Measurements from ENCODE around the gene RNF103. TPM values are rescaled to one million over a fixed set of nuclear protein-coding genes. Genes with fewer than 3 reads are reported as not detected.
A peak's percentile ranks its signal among the peaks of the same experiment; 100 is the strongest.

The RNF103 gene
- total and polyA plus RNA-seq, 7 experiments from 2014 or later, result 2.3 to 71.2 (median 37.6) TPM

DNA sequence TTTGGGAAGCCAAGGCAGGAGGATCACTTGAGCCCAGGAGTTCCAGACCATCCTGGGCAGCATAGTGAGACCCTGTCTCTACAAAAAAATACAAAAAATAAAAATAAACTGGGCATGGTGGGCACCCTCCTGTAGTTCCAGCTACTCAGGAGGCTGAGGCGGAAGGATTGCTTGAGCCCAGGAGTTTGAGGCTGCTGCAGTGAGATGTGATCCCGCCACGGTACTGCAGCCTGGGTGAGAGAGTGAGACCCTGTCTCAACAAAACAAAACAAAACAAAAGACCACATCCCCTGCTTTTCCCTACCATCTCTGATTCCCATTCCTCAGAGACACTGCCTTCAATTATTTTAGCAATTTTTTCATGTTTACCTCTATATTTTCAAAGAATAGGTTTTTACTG, 3.9 kb upstream of the RNF103 start:
- no peak overlapping the region for H3K27ac Mint-ChIP-seq
- H3K27me3 Mint-ChIP-seq, result peaks cover 0 to 41% (median 0%) of the 10 kb centered on the region in 5 donors
- H3K36me3 Mint-ChIP-seq, result peaks cover 0 to 1% (median 0%) of the 10 kb centered on the region in 5 donors
- H3K4me3 ChIP-seq (ENCODE audit: low read length), result no peak overlapping the region
- H3K4me1 Mint-ChIP-seq, result peaks cover 2 to 7% (median 6%) of the 10 kb centered on the region in 7 donors
- H3K36me3 ChIP-seq (ENCODE audit: control insufficient read depth in 2 of 3, insufficient read depth in 3 of 3, low read length in 3 of 3), result no peaks in the 10 kb centered on the region
- no peak overlapping the region for H3K4me3 Mint-ChIP-seq
- H3K27ac ChIP-seq (ENCODE audit: low read depth, low read length), result no peak overlapping the region
- peaks cover 0 to 4% of the 10 kb centered on the region in 2 donors for H3K4me1 ChIP-seq (ENCODE audit: control insufficient read depth in 2 of 2, insufficient read depth in 2 of 2, low read length in 2 of 2)
- ATAC-seq (no peak), DNase-seq (no peak)
- CTCF ChIA-PET, result no interaction called here
- POLR2A ChIA-PET, result interaction anchor here (1.0 to 1.2 kb wide), 2 partner anchors 12 to 68 kb away, joined by 4 to 7 read pairs; no protein-coding TSS in a partner anchor
- H3K9me3 ChIP-seq (ENCODE audit: control insufficient read depth in 2 of 3, low read length in 3 of 3), result no peaks in the 10 kb centered on the region
- H3K27me3 ChIP-seq (ENCODE audit: control insufficient read depth in 2 of 2, insufficient read depth in 2 of 2, low read length in 2 of 2), result no peaks in the 10 kb centered on the region
- intact Hi-C loops (cut with micrococcal nuclease), result no loop called here
- H3K9me3 Mint-ChIP-seq, result peaks cover 0 to 2% (median 0%) of the 10 kb centered on the region in 11 donors

DNA sequence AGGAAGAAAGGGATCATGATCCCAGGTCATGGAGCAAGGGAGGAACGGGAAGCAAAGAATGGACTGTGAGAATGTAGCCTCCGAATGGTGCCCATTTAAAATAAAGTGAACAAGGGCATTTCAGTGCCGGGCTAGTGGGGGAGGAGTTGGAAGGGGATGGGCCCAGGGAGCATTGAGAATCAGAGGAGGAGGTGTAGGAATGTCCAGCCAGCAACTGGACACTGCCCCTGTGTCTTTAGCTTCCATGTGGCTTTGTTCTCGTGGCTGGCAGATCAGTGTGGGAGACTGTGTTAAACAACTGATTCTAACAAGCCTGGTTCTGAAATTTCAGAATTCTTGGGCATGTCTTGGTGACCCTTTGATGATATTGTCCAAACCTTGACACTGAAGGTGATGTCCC, 1.4 kb upstream of the RNF103 start:
- no peak for DNase-seq
- peaks cover 11 to 17% of the 10 kb centered on the region in 2 donors for H3K4me1 ChIP-seq (ENCODE audit: control insufficient read depth in 2 of 2, insufficient read depth in 2 of 2, low read length in 2 of 2)
- H3K27ac ChIP-seq (ENCODE audit: low read depth, low read length), result no peak overlapping the region
- H3K4me3 Mint-ChIP-seq, result peak overlapping the region in 5 of 10 donors; percentile 35 to 60 (median 47)
- H3K27ac Mint-ChIP-seq, result peak overlapping the region in 8 of 9 donors; percentile 6 to 83 (median 54)
- H3K27me3 ChIP-seq (ENCODE audit: control insufficient read depth in 2 of 2, insufficient read depth in 2 of 2, low read length in 2 of 2), result no peaks in the 10 kb centered on the region
- H3K36me3 ChIP-seq (ENCODE audit: control insufficient read depth in 2 of 3, insufficient read depth in 3 of 3, low read length in 3 of 3), result no peaks in the 10 kb centered on the region
- CTCF ChIA-PET, result no interaction called here
- peaks cover 11 to 30% (median 24%) of the 10 kb centered on the region in 7 donors for H3K4me1 Mint-ChIP-seq
- POLR2A ChIA-PET, result interaction anchor here (0.6 kb wide), 1 partner anchor 42 kb away, joined by 6 read pairs; no protein-coding TSS in a partner anchor
- H3K27me3 Mint-ChIP-seq, result peaks cover 0 to 41% (median 0%) of the 10 kb centered on the region in 5 donors
- no peaks in the 10 kb centered on the region for H3K9me3 ChIP-seq (ENCODE audit: control insufficient read depth in 2 of 3, low read length in 3 of 3)
- H3K4me3 ChIP-seq (ENCODE audit: low read length), result no peak overlapping the region
- no peak for ATAC-seq
- H3K9me3 Mint-ChIP-seq, result peaks cover 0 to 2% (median 0%) of the 10 kb centered on the region in 11 donors
- intact Hi-C loops (cut with micrococcal nuclease), result no loop called here
- peaks cover 0 to 4% (median 0%) of the 10 kb centered on the region in 5 donors for H3K36me3 Mint-ChIP-seq

DNA sequence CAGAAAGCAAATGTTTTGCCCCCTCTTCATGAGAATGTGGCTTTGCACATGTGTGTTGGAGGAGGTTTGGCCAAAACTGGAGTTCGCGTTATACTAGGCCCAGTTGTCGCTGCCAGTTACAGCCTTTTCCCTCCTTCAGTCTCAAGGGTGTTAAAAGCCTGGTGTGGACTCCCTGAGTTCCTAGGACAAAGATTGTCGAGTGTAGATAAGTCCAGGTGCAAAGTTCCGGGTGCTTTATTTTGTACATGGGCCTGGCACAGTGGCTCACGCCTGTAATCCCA, 542 bp upstream of the RNF103 start:
- POLR2A ChIA-PET, result no interaction called here
- no peaks in the 10 kb centered on the region for H3K27me3 ChIP-seq (ENCODE audit: control insufficient read depth in 2 of 2, insufficient read depth in 2 of 2, low read length in 2 of 2)
- intact Hi-C loops (cut with micrococcal nuclease), result loop anchor here (5.0 kb wide), 6 partner anchors 53 to 1652 kb away; partner anchors contain the start of genes IMMT (in 1 of the 2), KCMF1 (in 1 of the 2), MRPL35 (in 1 of the 2) and POLR1A (in 1 of the 2)
- no peaks in the 10 kb centered on the region for H3K36me3 ChIP-seq (ENCODE audit: control insufficient read depth in 2 of 3, insufficient read depth in 3 of 3, low read length in 3 of 3)
- H3K4me1 ChIP-seq (ENCODE audit: control insufficient read depth in 2 of 2, insufficient read depth in 2 of 2, low read length in 2 of 2), result peaks cover 11 to 17% of the 10 kb centered on the region in 2 donors
- CTCF ChIA-PET, result no interaction called here
- H3K4me3 ChIP-seq (ENCODE audit: low read length), result peak overlapping the region; percentile 33
- Mint-ChIP-seq H3K4me3 (peak overlapping the region; percentile 65 to 99 (median 86)), H3K27ac (peak overlapping the region; percentile 77 to 96 (median 92)), H3K9me3 (peaks cover 0 to 2% (median 0%) of the 10 kb centered on the region in 11 donors), H3K27me3 (peaks cover 0 to 33% (median 0%) of the 10 kb centered on the region in 5 donors), H3K36me3 (peaks cover 0 to 9% (median 5%) of the 10 kb centered on the region in 5 donors), H3K4me1 (peaks cover 17 to 38% (median 31%) of the 10 kb centered on the region in 7 donors)
- DNase-seq (no peak), ATAC-seq (no peak)
- peak overlapping the region; percentile 97 for H3K27ac ChIP-seq (ENCODE audit: low read depth, low read length)
- no peaks in the 10 kb centered on the region for H3K9me3 ChIP-seq (ENCODE audit: control insufficient read depth in 2 of 3, low read length in 3 of 3)

DNA sequence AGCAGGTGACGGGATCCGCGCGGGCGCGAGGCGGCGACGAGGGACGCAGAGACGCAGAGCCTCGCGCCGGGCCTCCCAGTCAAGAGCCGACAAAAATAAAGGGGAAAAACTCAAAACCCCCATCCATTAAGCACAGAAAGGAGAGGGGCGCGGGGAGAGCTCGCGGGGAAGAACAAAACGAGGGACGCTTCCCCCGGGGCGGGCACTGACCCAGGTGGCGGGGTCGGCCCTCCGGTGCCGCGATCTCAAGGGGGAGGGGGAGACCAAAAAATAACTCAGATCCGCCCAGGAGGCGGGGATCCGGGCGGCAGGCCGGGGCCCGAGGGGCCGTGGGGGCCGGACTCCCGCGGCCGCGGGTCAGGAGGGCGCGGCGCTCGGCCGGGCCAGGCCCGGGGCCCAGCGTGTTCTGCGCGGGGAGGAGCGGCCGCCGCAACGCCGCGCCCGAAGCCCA, 597 bp downstream of the RNF103 start:
- Mint-ChIP-seq H3K36me3 (peaks cover 0 to 20% (median 5%) of the 10 kb centered on the region in 5 donors), H3K4me1 (peaks cover 23 to 50% (median 42%) of the 10 kb centered on the region in 7 donors), H3K27ac (peak overlapping the region; percentile 86 to 99 (median 94)), H3K27me3 (peaks cover 0 to 23% (median 0%) of the 10 kb centered on the region in 5 donors), H3K4me3 (peak overlapping the region; percentile 86 to 99 (median 93)), H3K9me3 (peaks cover 0 to 2% (median 0%) of the 10 kb centered on the region in 11 donors)
- H3K4me1 ChIP-seq (ENCODE audit: control insufficient read depth in 2 of 2, insufficient read depth in 2 of 2, low read length in 2 of 2), result peaks cover 11 to 17% of the 10 kb centered on the region in 2 donors
- no peaks in the 10 kb centered on the region for H3K9me3 ChIP-seq (ENCODE audit: control insufficient read depth in 2 of 3, low read length in 3 of 3)
- DNase-seq, result peak in 8 of 9 donors; percentile 20 to 72 (median 40)
- peak overlapping the region; percentile 97 for H3K27ac ChIP-seq (ENCODE audit: low read depth, low read length)
- H3K36me3 ChIP-seq (ENCODE audit: control insufficient read depth in 2 of 3, insufficient read depth in 3 of 3, low read length in 3 of 3), result peaks cover 0 to 5% (median 0%) of the 10 kb centered on the region in 3 experiments
- intact Hi-C loops (cut with micrococcal nuclease), result loop anchor here (1.0 to 5.0 kb wide), 13 partner anchors 9 to 1651 kb away; partner anchors contain the start of genes CHMP3 (in 2 of the 2), IMMT (in 2 of the 2), KCMF1 (in 1 of the 2) and KDM3A (in 1 of the 2)
- ChIA-PET CTCF (interaction anchor here (1.1 to 1.2 kb wide), 3 partner anchors 67 to 182 kb away, joined by 3 to 4 read pairs (median 4); partner anchors contain the start of gene KDM3A), POLR2A (interaction anchor here (0.5 to 2.4 kb wide), 14 partner anchors 13 to 253 kb away, joined by 3 to 27 read pairs (median 6); partner anchors contain the start of genes CHMP3 and KDM3A)
- peak overlapping the region; percentile 85 for H3K4me3 ChIP-seq (ENCODE audit: low read length)
- ATAC-seq, result peak; percentile 6
- H3K27me3 ChIP-seq (ENCODE audit: control insufficient read depth in 2 of 2, insufficient read depth in 2 of 2, low read length in 2 of 2), result no peaks in the 10 kb centered on the region

DNA sequence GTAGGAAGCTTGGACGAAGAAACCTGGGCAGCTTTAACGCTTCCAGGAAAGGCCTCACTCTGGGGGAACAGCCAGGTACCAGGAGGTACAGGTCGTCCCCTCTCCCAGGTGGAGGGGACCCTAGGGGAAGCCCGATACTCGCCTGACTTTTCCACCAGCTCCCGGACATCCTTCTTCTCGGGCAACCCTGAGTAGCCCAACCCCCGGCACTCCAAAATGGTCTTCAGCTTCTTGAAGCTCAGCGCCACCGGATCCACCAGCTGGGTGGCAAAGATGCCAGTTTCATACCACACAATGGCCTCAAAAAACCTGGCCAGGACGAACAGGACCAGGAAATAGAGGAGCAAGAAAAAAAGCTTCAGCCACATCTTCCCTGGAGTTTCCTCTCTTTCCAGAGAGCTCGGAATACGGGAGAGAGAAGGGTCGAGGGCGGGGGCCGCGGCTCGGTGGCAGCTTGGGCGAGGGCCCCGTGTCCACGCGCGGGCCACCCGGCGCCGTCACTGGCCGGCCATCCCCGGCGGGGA, 1.1 kb downstream of the RNF103 start:
- intact Hi-C loops (cut with micrococcal nuclease), result loop anchor here (1.0 to 5.0 kb wide), 13 partner anchors 8 to 1650 kb away; partner anchors contain the start of genes CHMP3 (in 2 of the 2), IMMT (in 2 of the 2), KCMF1 (in 1 of the 2) and KDM3A (in 1 of the 2)
- Histone ChIP-seq H3K9me3 (ENCODE audit: control insufficient read depth in 2 of 3, low read length in 3 of 3) (no peaks in the 10 kb centered on the region), H3K27me3 (ENCODE audit: control insufficient read depth in 2 of 2, insufficient read depth in 2 of 2, low read length in 2 of 2) (no peaks in the 10 kb centered on the region), H3K36me3 (ENCODE audit: control insufficient read depth in 2 of 3, insufficient read depth in 3 of 3, low read length in 3 of 3) (peaks cover 0 to 5% (median 0%) of the 10 kb centered on the region in 3 experiments), H3K27ac (ENCODE audit: low read depth, low read length) (peak overlapping the region; percentile 97), H3K4me3 (ENCODE audit: low read length) (peak overlapping the region; percentile 85), H3K4me1 (ENCODE audit: control insufficient read depth in 2 of 2, insufficient read depth in 2 of 2, low read length in 2 of 2) (peaks cover 11 to 17% of the 10 kb centered on the region in 2 donors)
- H3K36me3 Mint-ChIP-seq, result peaks cover 0 to 22% (median 5%) of the 10 kb centered on the region in 5 donors
- ChIA-PET CTCF (interaction anchor here (1.1 to 1.2 kb wide), 3 partner anchors 67 to 181 kb away, joined by 3 to 4 read pairs (median 4); partner anchors contain the start of gene KDM3A), POLR2A (interaction anchor here (0.6 to 2.4 kb wide), 19 partner anchors 9 to 771 kb away, joined by 3 to 27 read pairs (median 3); partner anchors contain the start of genes CHMP3 and KDM3A)
- H3K4me1 Mint-ChIP-seq, result peaks cover 23 to 54% (median 47%) of the 10 kb centered on the region in 7 donors
- H3K27me3 Mint-ChIP-seq, result peaks cover 0 to 20% (median 0%) of the 10 kb centered on the region in 5 donors
- ATAC-seq, result no peak
- peaks cover 0 to 2% (median 0%) of the 10 kb centered on the region in 11 donors for H3K9me3 Mint-ChIP-seq
- peak overlapping the region; percentile 86 to 99 (median 93) for H3K4me3 Mint-ChIP-seq
- DNase-seq, result peak in 8 of 9 donors; percentile 6 to 39 (median 18)
- peak overlapping the region; percentile 86 to 99 (median 93) for H3K27ac Mint-ChIP-seq

DNA sequence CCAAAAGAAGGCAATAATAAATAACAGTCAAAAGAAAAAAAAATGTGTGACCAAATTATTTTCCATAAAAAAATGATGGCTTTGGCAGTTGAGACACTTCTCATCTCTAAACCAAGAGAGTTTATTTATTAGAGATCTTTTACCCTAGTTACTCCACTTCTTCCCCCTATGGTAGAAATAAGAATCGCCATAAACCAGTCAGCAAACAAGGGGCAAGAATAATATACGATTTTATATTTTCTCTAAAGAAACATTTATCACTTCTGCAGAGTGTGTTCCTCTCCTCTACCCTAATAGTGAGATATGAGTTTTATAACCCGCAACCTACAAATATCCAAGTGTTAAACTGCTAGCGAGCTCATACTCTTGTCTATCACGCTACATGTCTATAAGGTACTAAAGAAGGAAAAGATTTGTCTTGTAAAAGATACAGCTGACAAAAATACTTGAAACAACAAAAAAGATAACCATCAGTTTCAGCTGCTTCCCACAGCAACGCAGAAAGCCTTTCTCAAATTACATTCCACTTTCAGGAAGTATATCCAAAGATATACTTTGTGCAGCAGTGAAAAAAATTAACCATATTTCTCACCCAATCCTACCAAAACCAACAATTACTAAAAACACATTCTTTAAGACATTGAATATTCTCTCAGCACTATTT, 2.3 kb downstream of the RNF103 start:
- peak overlapping the region; percentile 85 for H3K4me3 ChIP-seq (ENCODE audit: low read length)
- Mint-ChIP-seq H3K4me1 (peaks cover 27 to 62% (median 50%) of the 10 kb centered on the region in 7 donors), H3K4me3 (peak overlapping the region; percentile 86 to 99 (median 93)), H3K27ac (peak overlapping the region; percentile 65 to 99 (median 92)), H3K27me3 (peaks cover 0 to 15% (median 0%) of the 10 kb centered on the region in 5 donors), H3K9me3 (no peaks in the 10 kb centered on the region), H3K36me3 (peaks cover 0 to 30% (median 9%) of the 10 kb centered on the region in 5 donors)
- no peaks in the 10 kb centered on the region for H3K27me3 ChIP-seq (ENCODE audit: control insufficient read depth in 2 of 2, insufficient read depth in 2 of 2, low read length in 2 of 2)
- no peaks in the 10 kb centered on the region for H3K9me3 ChIP-seq (ENCODE audit: control insufficient read depth in 2 of 3, low read length in 3 of 3)
- ATAC-seq (no peak), DNase-seq (peak in 1 of 9 donors; percentile 2)
- H3K4me1 ChIP-seq (ENCODE audit: control insufficient read depth in 2 of 2, insufficient read depth in 2 of 2, low read length in 2 of 2), result peaks cover 11 to 17% of the 10 kb centered on the region in 2 donors
- H3K36me3 ChIP-seq (ENCODE audit: control insufficient read depth in 2 of 3, insufficient read depth in 3 of 3, low read length in 3 of 3), result peaks cover 0 to 17% (median 4%) of the 10 kb centered on the region in 3 experiments
- intact Hi-C loops (cut with micrococcal nuclease), result loop anchor here (5.0 kb wide), 6 partner anchors 56 to 1649 kb away; partner anchors contain the start of genes IMMT (in 1 of the 2), KCMF1 (in 1 of the 2), MRPL35 (in 1 of the 2) and POLR1A (in 1 of the 2)
- ChIA-PET CTCF (interaction anchor here (0.7 kb wide), 1 partner anchor 69 kb away, joined by 4 read pairs; no protein-coding TSS in a partner anchor), POLR2A (interaction anchor here (0.9 to 2.4 kb wide), 8 partner anchors 10 to 770 kb away, joined by 3 to 27 read pairs (median 7); partner anchors contain the start of genes CHMP3 and KDM3A)
- peak overlapping the region; percentile 97 for H3K27ac ChIP-seq (ENCODE audit: low read depth, low read length)
